CD14-positive monocyte (primary cell): ENCODE data around the gene SNTN. TPM values are rescaled to one million over a fixed set of nuclear protein-coding genes. Genes with fewer than 3 reads are reported as not detected.
A peak's percentile ranks its signal among the peaks of the same experiment; 100 is the strongest.

Source experiments
- DNase-seq, 3 donors: peaks; one replicate each; pipeline ENCODE4 v3.0.0-alpha.2; 2011 to 2022
- H2AFZ ChIP-seq: 2 replicates; pipeline ENCODE4 v1.6.0; 2012; ENCODE audit warnings: mild to moderate bottlenecking, low read depth, low read length, inconsistent platforms; ENCODE audit not compliant: insufficient read depth, poor library complexity, severe bottlenecking
- H3K27ac ChIP-seq, 2 donors: 1 replicate in 1 of 2; 2 replicates in 1 of 2; pipeline ENCODE4 v1.5.1; 2012 to 2013; ENCODE audit warnings: low read length in 2 of 2, control low read depth in 1 of 2, inconsistent platforms in 1 of 2, low read depth in 1 of 2, mild to moderate bottlenecking in 1 of 2
- H3K27me3 ChIP-seq, 2 donors: one replicate each; pipeline versions ENCODE4 v1.6.0 to v1.6.1; 2011 to 2013; ENCODE audit warnings: low read length in 2 of 2; ENCODE audit not compliant: control insufficient read depth in 2 of 2, insufficient read depth in 2 of 2
- H3K36me3 ChIP-seq, 2 donors: replicated peaks in 1 of 2; 1 replicate in 1 of 2; 2 replicates in 1 of 2; pipeline versions ENCODE4 v1.5.1 to v1.6.1; 2012 to 2013; ENCODE audit warnings: low read length in 2 of 2, control low read depth in 1 of 2, inconsistent platforms in 1 of 2, mild to moderate bottlenecking in 1 of 2; ENCODE audit not compliant: insufficient read depth in 2 of 2, control insufficient read depth in 1 of 2
- H3K4me1 ChIP-seq, 2 donors: 1 replicate in 1 of 2; 2 replicates in 1 of 2; pipeline versions ENCODE4 v1.5.1 to v1.6.1; 2012 to 2013; ENCODE audit warnings: low read length in 2 of 2, control low read depth in 1 of 2, inconsistent platforms in 1 of 2, mild to moderate bottlenecking in 1 of 2, moderate library complexity in 1 of 2; ENCODE audit not compliant: insufficient read depth in 2 of 2, control insufficient read depth in 1 of 2
- H3K4me2 ChIP-seq: replicated peaks from 2 replicates; pipeline ENCODE3; 2012; ENCODE audit warnings: low read length, moderate library complexity, mild to moderate bottlenecking; ENCODE audit not compliant: poor library complexity, severe bottlenecking; ENCODE audit errors: extremely low read depth
- H3K4me3 ChIP-seq, 3 experiments: fragments of 200-600 bp in 1 of 3; sonication (generic) in 1 of 3; replicated peaks in 1 of 3; 1 replicate in 2 of 3; 2 replicates in 1 of 3; pipeline ENCODE4 v1.5.1; 2011 to 2013; ENCODE audit warnings: low read length in 3 of 3, mild to moderate bottlenecking in 3 of 3, control low read depth in 2 of 3, low read depth in 2 of 3, inconsistent platforms in 1 of 3, moderate library complexity in 1 of 3
- H3K79me2 ChIP-seq: 2 replicates; pipeline ENCODE4 v1.6.0; 2012; ENCODE audit warnings: mild to moderate bottlenecking, control low read depth, inconsistent platforms, low read length, moderate library complexity; ENCODE audit not compliant: insufficient read depth
- H3K9ac ChIP-seq: 2 replicates; pipeline ENCODE4 v1.6.0; 2017; ENCODE audit warnings: low read length, mild to moderate bottlenecking; ENCODE audit not compliant: insufficient read depth, poor library complexity, severe bottlenecking
- H3K9me3 ChIP-seq, 2 donors: replicated peaks in 1 of 2; 1 replicate in 1 of 2; 2 replicates in 1 of 2; pipeline versions ENCODE4 v1.5.1 to v1.6.1; 2012 to 2013; ENCODE audit warnings: low read length in 2 of 2, control low read depth in 1 of 2; ENCODE audit not compliant: control insufficient read depth in 1 of 2, insufficient read depth in 1 of 2
- H4K20me1 ChIP-seq: 2 replicates; pipeline ENCODE4 v1.6.0; 2012; ENCODE audit warnings: mild to moderate bottlenecking, low read length, control low read depth, moderate library complexity; ENCODE audit not compliant: insufficient read depth
- H3K27ac Mint-ChIP-seq, 7 donors: one replicate each; pipeline ENCODE4 v1.8.0; 2020; ENCODE audit warnings: mild to moderate bottlenecking in 7 of 7, mixed read lengths in 7 of 7, moderate library complexity in 6 of 7, inconsistent platforms in 2 of 7
- H3K27me3 Mint-ChIP-seq, 3 donors: one replicate each; pipeline ENCODE4 v1.8.0; 2021 to 2022; ENCODE audit warnings: low read depth in 3 of 3, mild to moderate bottlenecking in 3 of 3, mixed read lengths in 3 of 3, moderate library complexity in 3 of 3, inconsistent platforms in 1 of 3
- H3K36me3 Mint-ChIP-seq, 2 donors: one replicate each; pipeline ENCODE4 v1.8.0; 2020; ENCODE audit warnings: mixed read lengths in 2 of 2, inconsistent platforms in 1 of 2, mild to moderate bottlenecking in 1 of 2
- H3K4me1 Mint-ChIP-seq: one replicate; pipeline ENCODE4 v1.8.0; 2020; ENCODE audit warnings: mild to moderate bottlenecking, mixed read lengths
- H3K4me3 Mint-ChIP-seq, 2 donors: one replicate each; pipeline ENCODE4 v1.8.0; 2020; ENCODE audit warnings: mild to moderate bottlenecking in 2 of 2, mixed read lengths in 2 of 2, moderate library complexity in 1 of 2
- H3K9me3 Mint-ChIP-seq, 7 donors: one replicate each; pipeline ENCODE4 v1.8.0; 2020 to 2022; ENCODE audit warnings: mixed read lengths in 7 of 7, mild to moderate bottlenecking in 6 of 7, moderate library complexity in 6 of 7, inconsistent platforms in 2 of 7
- WGBS: methylation state at CpG from one replicate; pipeline ENCODE4 v1.1.5; 2013; ENCODE audit warnings: missing lambda C conversion rate; ENCODE audit not compliant: insufficient coverage; 5-methylcytosine and 5-hydroxymethylcytosine counted together
- intact Hi-C, 2 donors: fragments of 100-400 bp; cut with micrococcal nuclease; formaldehyde crosslinking; loops; one replicate each; pipeline versions ENCODE4 v1.15.0 to v1.15.1; 2023
- polyA plus RNA-seq, 3 donors: library from polyadenylated mRNA; depleted of rRNA in 1 of 3; unstranded in 2 of 3; stranded (reverse) in 1 of 3; fragments of 300-500 nt in 2 of 3; fragments of >200 nt in 1 of 3; fragmentation: Illumina TruSeq in 2 of 3; gene quantifications; 1 replicate in 2 of 3; 2 replicates in 1 of 3; pipeline ENCODE4 v1.2.3, GENCODE V29; 2012 to 2021
- TF ChIP-seq, protein P1 (sequence below): fragments of 200-600 bp; IDR thresholded peaks from one replicate; pipeline ENCODE4 v1.8.0; 2022; ENCODE audit warnings: antibody characterized with exemption, mild to moderate bottlenecking

SNTN gene
- polyA plus RNA-seq, 3 donors, result not detected

DNA sequence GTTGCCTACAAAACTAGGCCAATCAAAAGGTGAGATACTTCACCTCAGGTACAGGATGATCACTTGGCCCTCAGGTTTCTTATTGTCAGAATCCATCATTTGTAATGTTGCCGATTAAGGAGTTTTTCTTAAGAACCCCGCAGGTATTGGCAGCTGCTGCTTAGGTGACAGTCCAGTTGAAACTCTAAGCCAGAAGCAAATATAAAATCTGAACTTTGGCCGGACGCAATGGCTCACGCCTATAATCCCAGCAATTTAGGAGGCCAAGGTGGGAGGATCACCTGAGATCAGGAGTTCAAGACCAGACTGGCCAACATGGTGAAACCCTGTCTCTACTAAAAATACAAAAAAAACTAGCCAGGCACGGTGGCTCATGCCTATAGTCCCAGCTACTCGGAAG lies 43.1 kb upstream of the SNTN start:
- Histone ChIP-seq H3K4me2 (no peak overlapping the region), H3K4me1 (no peaks in the 10 kb centered on the region), H3K9me3 (no peaks in the 10 kb centered on the region), H3K9ac (no peak overlapping the region), H3K27ac (no peak overlapping the region), H3K27me3 (no peaks in the 10 kb centered on the region), H2AFZ (no peak overlapping the region), H3K36me3 (no peaks in the 10 kb centered on the region), H3K4me3 (no peak overlapping the region), H4K20me1 (no peaks in the 10 kb centered on the region), H3K79me2 (no peaks in the 10 kb centered on the region)
- peaks cover 0 to 5% (median 0%) of the 10 kb centered on the region in 7 donors for H3K9me3 Mint-ChIP-seq
- intact Hi-C loops, result no loop called here
- H3K36me3 Mint-ChIP-seq, result no peaks in the 10 kb centered on the region
- peak overlapping the region in 1 of 7 donors; percentile 14 for H3K27ac Mint-ChIP-seq
- H3K27me3 Mint-ChIP-seq, result peaks cover 0 to 1% (median 0%) of the 10 kb centered on the region in 3 donors
- DNase-seq, result no peak
- H3K4me3 Mint-ChIP-seq, result no peak overlapping the region
- H3K4me1 Mint-ChIP-seq, result no peaks in the 10 kb centered on the region
- TF ChIP-seq, protein P1, sequence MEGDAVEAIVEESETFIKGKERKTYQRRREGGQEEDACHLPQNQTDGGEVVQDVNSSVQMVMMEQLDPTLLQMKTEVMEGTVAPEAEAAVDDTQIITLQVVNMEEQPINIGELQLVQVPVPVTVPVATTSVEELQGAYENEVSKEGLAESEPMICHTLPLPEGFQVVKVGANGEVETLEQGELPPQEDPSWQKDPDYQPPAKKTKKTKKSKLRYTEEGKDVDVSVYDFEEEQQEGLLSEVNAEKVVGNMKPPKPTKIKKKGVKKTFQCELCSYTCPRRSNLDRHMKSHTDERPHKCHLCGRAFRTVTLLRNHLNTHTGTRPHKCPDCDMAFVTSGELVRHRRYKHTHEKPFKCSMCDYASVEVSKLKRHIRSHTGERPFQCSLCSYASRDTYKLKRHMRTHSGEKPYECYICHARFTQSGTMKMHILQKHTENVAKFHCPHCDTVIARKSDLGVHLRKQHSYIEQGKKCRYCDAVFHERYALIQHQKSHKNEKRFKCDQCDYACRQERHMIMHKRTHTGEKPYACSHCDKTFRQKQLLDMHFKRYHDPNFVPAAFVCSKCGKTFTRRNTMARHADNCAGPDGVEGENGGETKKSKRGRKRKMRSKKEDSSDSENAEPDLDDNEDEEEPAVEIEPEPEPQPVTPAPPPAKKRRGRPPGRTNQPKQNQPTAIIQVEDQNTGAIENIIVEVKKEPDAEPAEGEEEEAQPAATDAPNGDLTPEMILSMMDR, result no peak
- 90% methylated on average over 6 of the region's 7 CpGs for WGBS

DNA sequence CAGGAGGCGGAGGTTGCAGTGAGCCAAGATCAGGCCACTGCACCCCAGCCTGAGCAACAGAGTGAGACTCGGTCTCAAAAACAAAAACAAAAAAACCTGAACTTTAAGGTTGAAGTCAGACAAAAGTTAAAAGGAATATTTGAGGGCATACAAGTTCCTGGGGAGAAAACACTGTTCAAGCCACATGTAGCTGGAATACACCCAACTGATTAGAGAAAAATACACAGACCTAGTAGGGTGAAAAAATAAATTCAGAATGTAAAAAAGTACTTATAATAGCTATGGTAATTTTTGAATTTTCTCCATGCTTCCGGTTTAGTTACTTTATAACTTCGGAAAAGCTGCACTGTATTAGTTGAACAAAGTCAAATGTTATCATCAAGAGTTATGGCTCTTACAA lies 42.6 kb upstream of the SNTN start:
- Histone ChIP-seq H4K20me1 (no peaks in the 10 kb centered on the region), H3K27ac (no peak overlapping the region), H3K79me2 (no peaks in the 10 kb centered on the region), H3K36me3 (no peaks in the 10 kb centered on the region), H3K4me2 (no peak overlapping the region), H3K4me1 (no peaks in the 10 kb centered on the region), H3K9ac (no peak overlapping the region), H3K4me3 (no peak overlapping the region), H2AFZ (no peak overlapping the region), H3K9me3 (no peaks in the 10 kb centered on the region), H3K27me3 (no peaks in the 10 kb centered on the region)
- TF ChIP-seq, protein P1, result no peak
- Mint-ChIP-seq H3K27me3 (peaks cover 0 to 1% (median 0%) of the 10 kb centered on the region in 3 donors), H3K9me3 (peaks cover 0 to 5% (median 0%) of the 10 kb centered on the region in 7 donors), H3K4me1 (no peaks in the 10 kb centered on the region), H3K4me3 (no peak overlapping the region), H3K36me3 (no peaks in the 10 kb centered on the region), H3K27ac (peak overlapping the region in 1 of 7 donors; percentile 14)
- 96% methylated on average over 2 of the region's 4 CpGs for WGBS
- no peak for DNase-seq
- intact Hi-C loops, result no loop called here
